GM19372 (cell line): ENCODE results near the gene CHST12.
A peak's percentile ranks its signal among the peaks of the same experiment; 100 is the strongest.
"Not testable (repeated sequence)": the region's sequence is repeated elsewhere in the genome, so short reads cannot be mapped to it uniquely, and the experiment has no call there.

Experiments
- ATAC-seq: cut with Tn5 transposase; IDR thresholded peaks from one replicate; pipeline ENCODE4 v1.9.1; 2021; ENCODE audit warnings: mild to moderate bottlenecking, low read depth, moderate library complexity; ENCODE audit not compliant: unreplicated experiment

Gene CHST12

DNA sequence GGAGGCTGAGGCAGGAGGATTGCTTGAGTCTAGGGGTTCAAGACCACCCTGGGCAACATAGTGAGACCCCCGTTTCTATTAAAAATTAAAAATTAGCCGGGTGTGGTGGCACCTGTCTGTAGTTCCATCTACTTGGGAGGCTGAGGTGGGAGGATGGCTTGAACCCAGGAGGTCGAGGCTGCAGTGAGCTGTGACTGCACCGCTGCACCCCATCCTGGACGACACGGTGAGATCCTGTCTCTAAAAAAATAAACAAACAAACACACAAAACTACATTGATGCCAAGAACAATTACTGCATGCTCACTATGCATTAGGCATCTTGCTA, 761 bp upstream of the CHST12 start:
- ATAC-seq, result no peak

DNA sequence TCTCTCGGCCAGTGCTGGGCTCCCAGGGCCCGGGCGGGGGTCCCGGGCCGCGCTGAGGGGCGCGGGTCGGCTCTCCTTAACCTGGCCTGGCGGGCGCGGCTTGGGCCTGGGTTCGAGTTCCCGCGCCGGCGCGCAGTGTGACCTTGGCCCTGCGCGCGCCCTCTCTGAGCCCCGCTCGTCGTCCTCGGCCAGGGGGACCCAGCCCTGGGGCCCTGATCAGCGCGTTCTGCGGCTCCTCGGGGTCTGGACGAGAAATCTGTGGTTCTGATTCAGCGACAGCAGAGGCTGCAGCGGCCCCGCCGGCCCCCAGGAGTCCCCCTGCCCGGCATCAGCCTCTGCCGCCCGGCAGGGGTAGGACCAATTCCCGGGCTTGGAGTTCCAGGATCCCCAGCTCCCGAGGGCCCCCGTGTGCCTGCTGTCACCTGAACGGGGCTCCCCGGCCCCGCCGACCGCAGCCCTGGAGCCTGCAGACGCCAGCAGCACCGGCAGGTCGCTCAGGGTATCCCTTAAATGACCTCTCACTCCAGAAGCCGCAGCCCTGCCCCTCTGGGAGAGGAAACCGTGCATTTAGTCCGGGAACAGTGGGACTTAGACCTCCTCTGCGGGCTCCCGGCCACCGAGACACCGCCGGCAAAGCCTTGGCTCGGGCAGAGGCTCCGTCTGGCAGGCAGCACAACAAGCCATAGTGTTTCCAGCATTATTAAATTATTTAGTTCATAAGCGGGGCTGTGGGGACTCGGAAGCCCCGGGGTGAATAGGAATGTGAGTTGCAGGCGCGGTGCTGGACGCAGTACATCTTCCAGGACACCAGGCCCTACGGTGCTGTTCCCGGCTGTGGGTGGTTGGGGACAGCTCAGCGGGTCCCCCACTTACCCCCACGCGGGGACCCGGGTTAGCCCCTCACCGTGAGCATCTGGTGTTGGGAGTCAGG, 572 bp downstream of the CHST12 start:
- ATAC-seq, result peak; percentile 2

DNA sequence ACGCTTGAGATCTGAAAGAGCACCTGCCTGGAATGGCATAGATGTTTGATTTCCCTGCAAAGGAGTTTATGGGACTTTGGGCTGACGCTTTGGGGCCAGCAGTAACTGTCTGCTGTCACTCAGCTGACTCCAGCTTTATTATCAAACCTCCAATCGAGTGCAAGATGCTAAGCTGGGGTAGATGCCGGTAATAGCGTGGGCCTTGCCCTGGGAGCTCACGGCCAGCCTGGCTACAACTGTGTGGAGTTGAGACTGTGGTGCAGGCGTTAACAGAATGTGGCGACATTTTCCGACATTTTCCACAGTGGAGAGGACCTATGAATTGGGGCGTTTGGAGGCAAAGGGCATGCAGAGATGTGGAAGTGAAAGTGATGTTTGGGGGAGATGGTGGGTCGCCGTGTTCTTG, 1.3 kb downstream of the CHST12 start:
- no peak for ATAC-seq

DNA sequence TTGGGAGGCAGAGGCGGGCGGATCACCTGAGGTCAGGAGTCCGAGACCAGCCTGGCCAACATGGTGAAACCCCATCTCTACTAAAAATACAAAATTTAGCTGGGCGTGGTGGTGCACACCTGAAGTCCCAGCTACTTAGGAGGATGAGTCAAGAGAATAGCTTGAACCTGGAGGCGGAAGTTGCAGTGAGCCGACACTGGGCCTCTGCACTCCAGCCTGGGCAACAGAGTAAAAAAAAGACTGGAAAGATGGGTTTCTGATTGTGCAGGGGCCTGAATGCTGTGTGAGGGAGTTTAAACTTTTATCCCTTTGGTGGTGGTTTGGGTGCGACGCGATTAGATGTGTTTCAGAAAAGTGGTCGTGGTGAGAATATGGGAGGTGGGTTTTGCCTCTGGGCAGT, 1.8 kb downstream of the CHST12 start:
- no peak for ATAC-seq

DNA sequence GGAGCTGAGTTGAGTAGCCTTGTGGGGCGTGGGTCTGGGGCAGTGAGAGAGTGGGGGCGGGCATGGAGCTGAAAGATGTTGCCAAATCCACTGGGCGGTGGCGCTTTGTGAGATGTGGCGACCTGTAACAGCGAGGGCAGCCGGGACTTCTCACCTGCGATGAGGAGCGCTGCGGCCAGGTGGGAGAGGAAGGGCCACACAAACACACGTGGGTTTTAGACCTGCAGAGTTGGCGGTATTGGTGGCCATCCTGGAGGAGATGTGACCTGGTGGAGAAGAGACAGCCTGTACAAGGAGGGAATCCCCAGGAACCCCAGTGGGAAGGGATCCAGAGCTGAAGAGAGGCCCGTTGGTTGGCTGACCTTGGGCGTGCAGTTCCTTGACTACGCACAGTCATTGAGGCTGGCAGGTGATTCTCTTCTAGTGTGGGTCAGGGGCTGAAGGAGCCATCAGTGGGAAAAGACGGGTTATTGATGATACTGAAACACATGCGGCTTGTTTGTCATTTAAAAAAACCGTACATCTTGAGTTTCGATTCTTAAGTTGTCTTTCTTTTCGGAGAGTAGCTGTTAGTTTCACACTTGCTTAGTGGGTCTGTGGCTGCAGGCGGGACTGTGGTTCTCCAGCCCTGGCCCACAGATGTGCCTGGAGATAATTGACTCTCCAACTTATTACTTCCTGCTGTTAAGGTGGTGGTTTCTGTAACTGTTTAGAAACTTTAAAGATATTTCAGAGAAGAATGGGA, 2.4 kb downstream of the CHST12 start:
- peak; percentile 36 for ATAC-seq

DNA sequence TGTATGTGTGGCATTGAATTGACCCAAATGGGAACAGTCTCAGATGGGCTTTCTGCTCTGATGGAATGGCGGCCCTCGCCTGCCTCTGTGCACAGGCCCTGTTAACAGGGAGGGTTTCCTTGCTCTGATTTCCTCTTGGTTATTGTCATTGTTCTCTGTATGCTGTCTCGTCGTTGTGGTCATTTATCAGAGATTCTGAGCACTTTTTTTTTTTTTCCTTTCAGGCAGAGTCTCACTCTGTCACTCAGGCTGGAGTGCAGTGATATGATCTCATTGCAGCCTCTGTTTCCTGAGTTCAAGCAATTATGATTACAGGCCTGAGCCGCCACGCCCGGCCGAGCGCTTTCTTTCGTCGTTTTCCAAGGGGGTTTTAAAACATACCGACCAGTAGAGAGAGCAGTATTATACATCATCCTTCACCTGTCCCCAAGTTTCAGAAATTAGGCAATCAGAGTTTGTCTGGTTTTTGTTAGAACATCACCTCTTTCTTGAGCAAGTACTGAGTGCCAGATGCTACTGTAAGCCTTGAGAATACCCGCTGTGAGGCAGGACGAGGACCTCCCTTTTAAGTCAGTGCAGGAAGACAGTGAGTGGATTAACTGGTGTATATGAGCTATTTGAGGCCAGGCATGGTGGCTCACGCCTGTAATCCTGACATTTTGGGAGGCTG, 6.5 kb downstream of the CHST12 start:
- ATAC-seq, result no peak

DNA sequence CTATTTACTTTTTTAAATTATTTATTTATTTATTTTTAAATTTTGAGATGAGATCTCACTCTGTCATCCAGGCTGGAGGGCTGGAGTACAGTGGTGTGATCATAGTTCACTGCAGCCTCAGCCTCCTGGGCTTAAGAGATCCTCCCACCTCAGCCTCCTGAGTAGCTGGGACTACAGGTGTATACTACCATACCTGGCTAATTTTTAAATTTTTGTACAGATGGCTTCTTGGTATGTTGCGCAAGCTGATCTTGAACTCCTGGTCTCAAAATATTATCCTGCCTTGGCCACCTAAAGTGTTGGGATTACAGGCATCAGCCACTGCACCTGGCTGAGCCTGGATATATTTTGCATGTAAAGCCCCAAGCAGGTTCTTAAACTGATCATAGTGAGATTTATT, 7.6 kb downstream of the CHST12 start:
- ATAC-seq, result no peak

DNA sequence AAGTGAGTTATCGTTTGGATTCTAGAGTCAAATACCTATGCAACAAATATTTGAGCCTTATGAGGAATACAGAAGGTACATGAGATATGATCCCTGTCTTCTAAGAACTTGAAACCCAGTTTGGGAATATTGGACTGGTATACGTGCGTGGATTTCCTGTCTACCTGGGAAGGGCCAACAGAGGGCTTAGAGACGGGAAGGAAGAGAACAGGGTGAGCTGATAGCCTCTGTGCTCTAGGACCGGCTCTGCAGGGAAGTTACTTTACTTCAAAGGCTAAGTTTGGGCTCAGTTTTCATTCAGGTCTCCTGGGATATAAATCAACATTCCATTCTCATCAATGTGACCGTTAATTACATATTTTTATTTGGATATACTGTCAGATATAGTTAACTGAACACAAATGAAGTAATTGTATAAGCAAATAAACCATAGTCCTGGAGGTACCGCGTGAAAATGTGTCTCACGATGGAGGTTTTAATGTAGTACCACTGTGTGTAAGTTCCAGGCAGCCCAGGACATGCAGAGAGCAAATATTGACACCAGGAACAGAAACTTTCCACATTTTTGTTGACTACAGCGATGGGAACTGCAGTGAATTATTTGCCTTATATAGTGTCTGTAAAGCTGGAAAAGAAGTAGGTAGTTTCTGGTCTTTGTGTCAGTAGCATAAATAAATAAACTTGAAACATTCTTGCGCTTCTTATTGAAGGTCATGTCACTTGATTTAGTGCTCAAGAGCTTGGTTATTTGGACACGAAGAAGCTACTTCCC, 8.6 kb downstream of the CHST12 start:
- no peak for ATAC-seq

DNA sequence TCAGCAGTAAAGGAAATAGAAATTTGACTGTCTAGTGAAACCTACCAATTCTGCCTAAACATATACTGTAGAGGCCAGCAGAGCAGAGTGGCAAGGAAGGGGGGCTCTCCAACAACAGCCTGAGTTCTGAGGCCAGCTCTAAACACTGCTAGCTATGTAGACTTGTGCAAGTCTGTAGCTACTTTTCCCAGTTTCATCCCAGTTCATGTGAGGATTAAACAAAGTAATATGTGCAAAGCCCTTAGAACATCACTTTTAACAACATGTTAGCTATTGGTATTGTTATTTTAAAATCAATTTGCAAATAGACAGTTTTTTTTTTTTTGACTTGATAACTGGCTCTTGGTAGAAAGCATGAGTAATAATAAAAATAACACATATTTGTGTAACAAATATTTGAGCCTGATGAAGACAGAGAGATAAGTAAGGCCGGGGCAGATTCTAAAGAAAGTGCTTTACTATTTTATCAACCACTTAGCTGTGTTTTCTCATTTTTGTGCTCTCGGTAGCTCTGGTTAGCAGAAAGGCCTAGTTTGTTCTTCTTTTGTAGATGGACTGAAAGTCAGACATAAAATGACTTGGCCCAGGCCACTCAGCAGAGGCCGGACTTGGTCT, 9.3 kb downstream of the CHST12 start:
- ATAC-seq, result no peak

DNA sequence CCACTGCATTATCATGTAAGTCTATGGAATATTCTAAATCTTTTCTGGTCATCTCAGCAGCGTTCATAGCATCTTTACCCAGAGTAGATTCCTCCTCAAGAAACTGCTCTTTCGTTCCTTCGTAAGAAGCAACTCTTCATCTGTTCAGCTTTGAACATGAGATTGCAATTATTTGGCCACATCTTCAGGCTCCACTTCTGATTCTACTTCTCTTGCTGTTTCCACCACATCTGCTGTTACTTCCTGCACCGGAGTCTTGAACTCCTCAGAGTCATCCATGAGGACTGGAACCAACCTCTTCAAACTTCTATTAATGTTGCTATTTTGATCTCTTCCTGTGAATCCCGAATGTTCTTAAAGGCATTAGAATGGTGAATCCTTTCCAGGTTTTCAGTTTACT, 12.7 kb downstream of the CHST12 start:
- no peak for ATAC-seq

DNA sequence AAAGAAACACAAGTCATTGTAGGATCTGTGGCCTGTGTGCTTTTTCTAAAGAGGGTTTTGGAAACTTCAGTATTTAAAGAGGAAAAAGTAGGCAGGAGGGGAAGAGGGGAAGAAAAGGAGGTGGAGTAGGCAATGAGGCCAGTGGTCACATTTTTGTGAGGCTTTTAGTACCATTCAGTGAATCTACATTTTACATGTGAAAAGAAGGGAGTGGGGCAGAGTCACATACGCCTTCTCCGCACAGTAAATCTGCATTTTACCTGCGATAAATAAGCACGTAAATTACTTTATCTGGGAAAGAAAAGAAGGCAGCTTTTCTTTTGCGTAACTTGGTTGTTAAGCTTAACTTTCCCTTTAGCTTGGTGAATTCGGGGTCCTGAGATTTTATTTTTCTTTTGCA, 13.2 kb downstream of the CHST12 start:
- ATAC-seq, result no peak

DNA sequence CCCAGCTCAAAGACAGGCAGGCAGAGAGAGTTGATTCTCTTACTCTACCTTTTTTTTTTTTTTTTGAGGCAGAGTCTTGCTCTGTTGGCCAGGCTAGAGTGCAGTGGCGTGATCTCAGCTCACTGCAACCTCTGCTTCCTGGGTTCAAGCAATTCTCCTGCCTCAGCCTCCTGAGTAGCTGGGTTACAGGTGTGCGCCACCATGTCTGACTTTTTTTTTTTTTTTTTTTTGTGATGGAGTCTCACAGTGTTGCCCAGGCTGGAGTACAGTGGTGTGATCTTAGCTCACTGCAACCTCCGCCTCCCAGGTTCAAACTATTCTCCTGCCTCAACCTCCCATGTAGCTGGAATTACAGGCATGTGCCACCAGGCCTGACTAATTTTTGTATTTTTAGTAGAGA, 13.8 kb downstream of the CHST12 start:
- not testable (repeated sequence) for ATAC-seq

DNA sequence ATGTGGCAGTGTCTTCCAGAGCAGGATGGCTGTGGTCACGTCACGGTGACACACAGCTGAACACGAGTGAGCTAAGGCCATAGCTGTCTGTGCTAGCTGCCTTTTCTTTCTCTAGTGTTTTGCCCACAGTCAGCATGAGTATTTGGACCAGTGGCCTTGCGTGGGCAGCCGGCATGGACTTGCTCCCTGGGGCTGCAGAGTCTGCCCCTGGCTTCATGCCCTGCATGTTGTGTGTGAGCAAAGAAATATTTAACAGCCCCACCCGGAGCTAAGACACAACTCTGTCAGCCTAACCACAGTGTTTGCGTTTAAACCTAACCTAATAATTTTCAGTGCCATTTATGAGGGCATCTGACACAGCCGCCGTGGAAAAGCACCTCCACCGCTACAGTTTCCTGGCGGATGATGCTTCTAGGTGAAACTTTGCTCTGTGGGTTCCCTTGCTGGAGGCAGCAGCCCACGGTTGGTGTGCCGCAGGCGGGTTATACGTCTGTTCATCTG, 14.6 kb downstream of the CHST12 start:
- ATAC-seq, result no peak

DNA sequence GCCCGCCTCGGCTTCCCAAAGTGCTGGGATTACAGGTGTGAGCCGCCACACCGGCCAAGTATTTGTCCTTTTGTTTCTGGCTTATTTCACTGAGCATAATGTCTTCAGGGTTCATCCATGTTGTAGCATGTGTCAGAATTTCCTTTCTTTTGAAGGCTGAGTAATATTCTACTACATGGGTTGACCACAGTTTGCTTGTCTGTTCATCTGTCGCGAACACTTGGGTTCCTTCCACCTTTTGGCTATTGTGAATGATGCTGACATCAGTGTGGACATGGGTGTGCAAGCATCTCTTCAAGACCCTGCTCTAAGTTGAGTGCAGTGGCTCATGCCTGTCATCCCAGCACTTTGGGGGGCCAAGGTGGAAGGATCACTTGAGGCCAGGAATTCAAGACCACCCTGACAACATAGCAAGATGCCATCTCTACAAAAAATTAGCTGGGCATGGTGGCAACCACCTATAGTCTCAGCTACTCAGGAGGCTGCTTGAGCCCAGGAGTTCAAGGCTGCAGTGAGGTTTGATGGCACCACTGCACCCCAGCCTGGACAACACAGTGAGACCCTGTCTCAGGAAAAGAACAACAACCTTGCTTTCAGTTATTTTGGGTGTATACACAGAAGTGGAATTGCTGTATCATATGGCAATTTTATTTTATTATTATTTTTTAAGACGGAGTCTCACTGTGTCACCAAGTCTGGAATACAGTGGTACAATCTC, 17.0 kb downstream of the CHST12 start:
- no peak for ATAC-seq

DNA sequence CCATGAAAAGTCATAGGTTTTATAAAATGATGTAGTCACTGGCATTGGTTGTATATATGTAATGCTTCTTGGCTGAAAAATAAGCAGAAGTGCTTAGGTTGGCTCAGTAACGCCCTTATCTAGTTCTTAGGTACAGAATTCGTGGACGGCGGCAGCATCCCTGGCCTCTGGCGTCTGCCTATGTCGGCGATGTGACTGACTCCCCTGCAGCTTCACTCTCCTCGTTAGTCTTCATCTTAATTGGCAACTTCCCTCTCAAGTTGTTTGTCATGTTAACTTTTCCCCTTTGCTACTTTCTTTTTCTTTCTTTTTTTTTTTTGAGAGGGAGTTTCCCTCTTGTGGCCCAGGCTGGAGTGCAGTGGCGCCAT, 18.5 kb downstream of the CHST12 start:
- ATAC-seq, result no peak

DNA sequence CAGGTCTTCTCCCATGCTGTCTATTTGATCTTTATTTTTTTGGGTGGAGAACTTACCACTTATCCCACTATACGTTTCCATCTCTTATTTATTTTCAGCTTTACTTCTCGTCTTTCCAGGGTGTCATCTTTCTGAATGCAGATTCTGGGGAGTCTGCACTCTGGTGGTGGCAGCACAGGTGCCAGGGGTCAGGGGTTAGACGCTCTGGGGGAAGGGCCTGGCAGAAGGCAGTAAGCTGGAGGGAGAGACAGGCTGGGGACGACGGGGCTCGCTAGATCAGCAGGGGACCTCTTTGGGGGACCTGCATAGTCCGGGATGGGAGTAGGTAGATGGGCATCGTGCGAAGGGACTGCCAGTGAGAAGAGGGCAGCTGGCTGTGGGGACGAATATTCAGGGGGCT, 22.3 kb downstream of the CHST12 start:
- ATAC-seq, result no peak

DNA sequence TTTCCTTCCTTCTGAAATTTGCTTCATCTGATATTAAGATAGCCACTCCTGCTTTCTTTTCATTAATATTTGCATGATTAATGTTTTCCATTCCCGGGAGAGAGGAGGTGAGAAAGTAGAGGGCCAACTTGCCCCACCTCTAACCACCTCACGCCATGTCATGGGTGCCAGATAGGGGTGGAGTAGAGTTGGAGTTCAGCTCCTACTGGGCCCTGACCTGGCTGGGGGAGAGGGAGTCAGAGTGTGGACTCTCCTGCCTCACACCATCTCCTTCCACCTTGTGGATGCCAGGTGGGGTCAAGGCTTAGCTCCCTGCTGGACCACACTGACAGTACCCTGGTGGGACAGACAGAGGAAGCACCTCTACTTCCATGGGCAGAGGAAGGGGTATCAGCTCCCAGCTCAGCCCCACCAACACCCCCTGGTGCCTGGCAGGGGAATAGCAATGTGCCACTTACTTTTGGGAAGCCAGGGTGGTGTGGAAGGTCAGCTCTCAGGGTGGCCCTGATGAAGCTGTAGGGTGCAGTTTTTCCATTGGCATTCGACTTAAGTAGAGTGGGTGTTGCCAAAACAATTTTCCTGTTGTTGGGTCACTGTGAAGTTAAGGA, 28.0 kb downstream of the CHST12 start:
- no peak for ATAC-seq

DNA sequence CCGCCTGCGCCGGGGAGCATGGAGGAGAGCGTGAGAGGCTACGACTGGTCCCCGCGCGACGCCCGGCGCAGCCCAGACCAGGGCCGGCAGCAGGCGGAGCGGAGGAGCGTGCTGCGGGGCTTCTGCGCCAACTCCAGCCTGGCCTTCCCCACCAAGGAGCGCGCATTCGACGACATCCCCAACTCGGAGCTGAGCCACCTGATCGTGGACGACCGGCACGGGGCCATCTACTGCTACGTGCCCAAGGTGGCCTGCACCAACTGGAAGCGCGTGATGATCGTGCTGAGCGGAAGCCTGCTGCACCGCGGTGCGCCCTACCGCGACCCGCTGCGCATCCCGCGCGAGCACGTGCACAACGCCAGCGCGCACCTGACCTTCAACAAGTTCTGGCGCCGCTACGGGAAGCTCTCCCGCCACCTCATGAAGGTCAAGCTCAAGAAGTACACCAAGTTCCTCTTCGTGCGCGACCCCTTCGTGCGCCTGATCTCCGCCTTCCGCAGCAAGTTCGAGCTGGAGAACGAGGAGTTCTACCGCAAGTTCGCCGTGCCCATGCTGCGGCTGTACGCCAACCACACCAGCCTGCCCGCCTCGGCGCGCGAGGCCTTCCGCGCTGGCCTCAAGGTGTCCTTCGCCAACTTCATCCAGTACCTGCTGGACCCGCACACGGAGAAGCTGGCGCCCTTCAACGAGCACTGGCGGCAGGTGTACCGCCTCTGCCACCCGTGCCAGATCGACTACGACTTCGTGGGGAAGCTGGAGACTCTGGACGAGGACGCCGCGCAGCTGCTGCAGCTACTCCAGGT, 29.7 kb downstream of the CHST12 start:
- ATAC-seq, result no peak
